ENCODE measurements around the gene NUP43.
"Not testable (repeated sequence)": the region's sequence is repeated elsewhere in the genome, so short reads cannot be mapped to it uniquely, and the experiment has no call there.

The NUP43 gene

GRCh38 chr6:149746147-149746946 lies at the start of gene NUP43:
NUP43 (minus strand) TSS chr6:149746529; CDS start chr6:149746495, 34 bp downstream.
- DNase-seq (ENCODE audit: low spot score) = peak; percentile 90

DNA sequence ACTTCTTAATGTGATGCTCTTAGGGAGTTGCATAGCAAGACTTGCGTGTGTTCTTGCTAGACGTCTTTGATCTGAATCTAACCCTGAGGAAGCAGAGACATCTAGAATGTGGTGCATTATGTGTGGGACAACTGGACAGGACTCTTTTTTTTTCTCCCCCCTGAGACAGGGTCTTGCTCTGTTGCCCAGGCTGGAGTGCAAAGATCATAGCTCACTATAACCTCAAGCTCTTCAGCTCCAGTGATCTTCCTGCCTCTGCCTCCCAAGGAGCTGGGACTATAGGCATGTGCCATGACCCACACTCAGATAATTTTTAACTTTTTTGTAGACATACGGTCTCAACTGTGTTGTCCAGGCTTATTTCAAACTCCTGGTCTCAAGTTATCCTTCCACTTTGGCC lies 37.2 kb upstream of the NUP43 start:
- DNase-seq (ENCODE audit: low spot score) = no peak

DNA sequence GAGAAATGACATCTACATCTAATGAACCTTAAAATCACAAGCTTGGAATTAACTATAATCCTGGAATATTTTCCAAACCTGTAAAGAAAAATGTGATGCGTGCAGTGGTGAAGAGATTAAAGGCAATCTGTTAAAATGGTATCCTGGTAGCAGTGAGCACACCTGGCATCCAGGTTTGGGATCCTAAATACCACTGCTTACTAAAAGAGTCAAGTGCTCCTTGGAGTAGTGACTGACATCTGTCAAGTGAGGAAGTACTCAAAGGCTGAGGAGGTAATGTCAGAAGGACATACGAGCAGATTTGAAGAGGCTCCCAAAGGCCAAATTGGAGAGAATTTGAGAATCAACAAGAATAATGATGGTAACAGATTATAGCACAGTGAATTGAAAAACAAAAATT lies 36.0 kb upstream of the NUP43 start:
- DNase-seq (ENCODE audit: low spot score) = no peak

DNA sequence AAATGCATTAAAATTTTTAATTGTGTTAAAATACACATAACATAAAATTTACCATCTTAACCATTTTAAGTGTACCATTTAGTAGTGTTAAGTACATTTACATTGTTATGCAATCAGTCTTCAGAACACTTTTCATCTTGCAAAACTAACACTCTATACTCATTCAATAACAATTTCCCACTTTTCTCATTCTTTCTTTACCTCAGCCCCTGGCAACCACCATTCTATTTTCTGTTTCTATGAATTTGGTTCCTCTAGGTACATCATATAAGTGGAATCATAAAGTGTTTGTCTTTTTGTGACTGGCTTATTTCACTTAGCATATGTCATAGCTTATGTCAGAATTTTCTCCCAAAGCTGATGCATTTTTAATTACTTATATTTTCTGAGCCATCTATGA lies 35.4 kb upstream of the NUP43 start:
- DNase-seq (ENCODE audit: low spot score) = no peak

- no peak for DNase-seq (ENCODE audit: low spot score)
Observed at GRCh38 chr6:149779644-149779963, 33.3 kb upstream of the NUP43 start.

GRCh38 chr6:149777624-149778023 lies 31.3 kb upstream of the NUP43 start:
- DNase-seq (ENCODE audit: low spot score) = no peak

DNA sequence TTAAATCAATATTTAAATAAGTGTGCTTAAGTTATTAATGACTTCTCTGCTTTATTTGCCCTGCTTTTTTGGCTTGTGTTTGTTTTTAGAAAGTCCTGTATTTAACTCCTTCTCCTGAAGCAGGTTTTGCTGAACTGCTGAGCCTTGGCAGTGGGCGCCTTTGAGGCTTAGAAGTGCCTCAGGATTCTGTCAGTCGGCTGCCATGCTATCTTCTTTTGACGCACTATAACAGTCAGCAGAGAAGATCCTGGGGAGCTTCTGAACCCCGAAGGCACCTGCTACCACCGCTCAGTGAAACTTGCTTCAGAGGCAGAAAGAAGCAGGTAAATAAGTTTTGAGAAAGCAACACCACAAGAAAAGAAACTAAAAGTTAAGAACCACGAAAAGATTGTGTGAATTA lies 25.6 kb upstream of the NUP43 start:
- DNase-seq (ENCODE audit: low spot score) = no peak

GRCh38 chr6:149771185-149771584 lies 24.9 kb upstream of the NUP43 start:
- no peak for DNase-seq (ENCODE audit: low spot score)

- no peak for DNase-seq (ENCODE audit: low spot score)
Observed at GRCh38 chr6:149769676-149770075, 23.3 kb upstream of the NUP43 start.

DNA sequence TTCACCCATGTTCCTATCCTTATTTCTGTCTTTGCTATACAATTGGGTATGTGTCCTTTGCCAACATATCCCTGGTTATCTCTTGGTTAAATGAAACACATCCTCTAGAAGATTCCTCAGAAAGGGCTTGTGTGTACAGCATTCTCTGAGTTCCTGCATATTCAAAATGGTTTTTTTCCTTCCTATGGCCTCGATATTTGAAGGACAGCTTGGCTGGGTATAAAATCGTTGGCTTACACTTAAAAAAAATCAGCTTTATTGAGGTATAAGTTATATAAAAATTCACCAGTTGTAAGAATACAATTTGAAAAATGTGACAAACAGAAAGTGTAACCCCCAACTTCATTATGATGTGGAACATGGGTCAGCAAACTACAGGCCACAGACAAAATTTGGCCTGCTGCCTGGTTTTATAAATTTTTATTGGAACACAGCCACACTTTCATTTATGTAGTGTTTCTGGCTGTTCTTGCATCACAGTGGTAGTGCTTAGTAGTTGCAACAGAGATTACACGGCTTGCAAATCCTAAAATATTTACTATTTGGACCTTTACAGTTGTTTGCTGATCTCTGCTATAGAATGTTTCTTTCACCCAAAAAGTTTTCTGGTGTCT lies 19.9 kb upstream of the NUP43 start:
- DNase-seq (ENCODE audit: low spot score) = peak; percentile 34

DNA sequence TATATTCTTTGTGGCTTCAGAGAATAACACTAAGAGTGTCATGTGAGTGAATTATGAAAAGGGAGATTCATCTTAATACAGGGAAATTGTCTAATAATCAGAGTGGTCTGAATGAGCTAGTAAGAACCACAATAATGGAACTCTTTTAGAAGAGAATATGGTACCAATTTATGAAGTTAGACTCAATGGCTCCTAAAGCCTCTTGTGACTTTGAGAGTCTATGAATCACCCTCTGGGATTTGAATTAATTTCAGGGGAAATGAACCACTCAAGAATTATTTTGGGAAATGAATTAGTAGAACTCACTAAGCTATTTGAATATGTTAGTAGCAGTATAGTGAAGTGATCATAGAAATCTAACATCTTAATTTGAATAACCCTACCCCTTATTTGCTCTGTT lies 17.5 kb upstream of the NUP43 start:
- no peak for DNase-seq (ENCODE audit: low spot score)

DNA sequence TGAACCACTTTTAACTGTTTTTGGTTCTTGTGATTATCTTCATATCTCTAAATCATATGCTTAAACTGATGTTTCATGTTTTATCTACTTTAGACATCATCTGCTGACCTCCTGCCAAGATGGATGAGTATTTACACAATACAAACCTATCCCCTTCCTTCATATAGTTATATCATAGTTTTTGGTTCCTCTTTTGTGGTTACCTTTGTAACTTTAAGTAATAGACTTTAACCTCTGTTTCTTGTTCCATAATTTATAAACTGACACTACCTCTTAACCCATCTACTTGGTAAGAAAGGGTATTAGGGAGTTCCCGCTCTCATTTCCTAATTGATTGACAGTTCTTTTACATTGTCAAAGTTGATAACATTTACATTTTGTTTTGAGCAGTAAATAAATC lies 15.1 kb upstream of the NUP43 start:
- no peak for DNase-seq (ENCODE audit: low spot score)

- DNase-seq (ENCODE audit: low spot score) = no peak
Observed at GRCh38 chr6:149756261-149756636, 9.9 kb upstream of the NUP43 start.

DNA sequence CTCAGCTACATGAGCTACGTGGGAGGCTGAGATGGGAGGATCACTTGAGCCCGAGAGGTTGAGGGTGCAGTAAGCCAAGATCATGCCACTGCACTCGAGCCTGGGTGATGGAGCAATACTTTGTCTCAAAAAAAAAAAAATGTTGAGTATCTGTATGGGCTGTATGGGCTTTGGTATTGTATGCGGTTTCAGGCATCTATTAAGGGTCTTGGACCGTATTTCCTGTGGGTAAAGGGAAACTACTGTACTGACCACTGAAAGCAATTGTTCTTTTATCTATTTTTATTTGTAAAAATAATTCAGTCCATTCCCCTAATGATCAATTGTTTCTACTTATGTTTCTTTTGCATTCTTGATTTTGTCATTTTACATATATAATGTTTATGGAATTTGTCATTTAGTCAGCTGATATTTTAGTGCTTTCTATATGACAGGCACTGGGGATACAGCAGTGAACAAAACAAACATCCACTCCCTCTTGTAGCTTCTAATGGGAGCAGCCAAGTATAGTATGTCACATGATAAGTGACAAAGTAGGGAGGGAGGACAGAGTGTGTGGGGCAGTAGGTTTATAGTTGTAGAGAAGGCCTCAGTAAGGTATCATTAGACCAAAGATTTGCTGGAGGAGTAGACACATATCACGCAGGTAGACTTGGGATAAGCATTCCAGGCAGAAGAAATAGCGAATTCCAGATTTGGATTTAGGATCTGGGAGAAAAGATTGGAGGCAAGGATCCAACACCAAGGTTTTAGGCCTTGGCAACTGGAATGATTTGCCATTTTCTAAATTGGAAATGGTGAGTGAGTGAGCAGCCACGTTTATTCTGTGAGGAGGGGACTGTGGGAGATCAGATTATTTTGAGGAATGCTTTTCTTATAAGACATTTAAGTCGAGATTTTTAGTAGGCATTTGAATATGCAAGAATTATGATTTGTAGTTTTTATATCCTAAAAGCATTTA lies 9.3 kb upstream of the NUP43 start:
- DNase-seq (ENCODE audit: low spot score) = no peak

- no peak for DNase-seq (ENCODE audit: low spot score)
Observed at GRCh38 chr6:149754548-149754947, 8.2 kb upstream of the NUP43 start.

- DNase-seq (ENCODE audit: low spot score) = not testable (repeated sequence)
Observed at GRCh38 chr6:149753374-149753637, 7.0 kb upstream of the NUP43 start.

DNA sequence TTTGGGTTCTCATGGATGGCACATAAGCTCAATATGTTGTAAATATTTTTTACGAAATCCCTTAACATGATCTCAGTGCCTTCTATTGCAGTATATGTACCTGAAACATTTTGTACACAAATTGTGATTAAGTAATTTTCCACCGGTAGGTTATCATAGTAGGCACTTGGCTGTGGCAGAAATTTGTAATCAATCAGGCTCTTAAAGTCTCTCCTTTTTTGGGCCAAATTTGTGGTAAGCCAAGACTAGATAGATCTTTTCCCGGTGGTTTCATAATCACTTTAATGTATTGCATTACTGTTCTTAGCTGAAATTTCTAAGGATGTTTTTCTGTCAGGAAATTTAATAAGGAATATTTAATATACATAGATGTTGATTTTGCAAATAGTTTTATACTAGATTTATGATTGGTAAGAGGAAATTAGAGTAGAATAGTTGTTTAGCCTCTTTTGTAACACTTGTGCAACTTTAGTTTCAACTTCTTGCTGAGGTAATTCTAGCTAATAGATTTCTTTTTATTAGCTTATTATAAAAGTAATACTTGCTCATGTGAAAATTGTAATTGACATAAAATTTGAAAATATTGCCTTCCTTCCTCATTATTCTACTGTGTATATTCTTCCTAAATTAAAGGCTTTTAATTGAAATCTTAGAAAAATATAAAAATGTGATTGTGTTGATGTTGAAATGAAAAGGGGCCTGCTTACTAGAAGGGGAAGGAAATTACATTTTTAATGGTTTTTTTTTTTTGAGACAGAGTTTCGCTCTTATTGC lies 6.5 kb upstream of the NUP43 start:
- no peak for DNase-seq (ENCODE audit: low spot score)

DNA sequence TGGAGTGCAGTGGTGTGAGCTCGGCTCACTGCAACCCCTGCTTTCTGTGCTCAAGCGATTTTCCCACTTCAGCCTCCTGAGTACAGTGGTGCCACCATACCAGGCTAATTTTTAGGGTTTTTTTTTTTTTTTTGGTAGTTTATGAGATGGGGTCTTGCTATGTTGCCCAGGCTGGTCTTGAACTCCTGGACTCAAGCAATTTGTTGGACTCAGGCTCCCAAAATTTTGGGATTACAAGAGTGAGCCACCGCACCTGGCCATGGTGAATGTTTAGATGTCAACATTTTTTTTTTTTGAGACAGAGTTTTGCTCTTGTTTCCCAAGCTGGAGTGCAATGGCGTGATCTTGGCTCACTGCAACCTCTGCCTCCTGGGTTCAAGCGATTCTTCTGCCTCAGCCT lies 5.6 kb upstream of the NUP43 start:
- DNase-seq (ENCODE audit: low spot score) = not testable (repeated sequence)

GRCh38 chr6:149751239-149751638 lies 4.9 kb upstream of the NUP43 start:
- DNase-seq (ENCODE audit: low spot score) = no peak

- DNase-seq (ENCODE audit: low spot score) = peak; percentile 65
Observed at GRCh38 chr6:149750136-149750609, 3.8 kb upstream of the NUP43 start.

DNA sequence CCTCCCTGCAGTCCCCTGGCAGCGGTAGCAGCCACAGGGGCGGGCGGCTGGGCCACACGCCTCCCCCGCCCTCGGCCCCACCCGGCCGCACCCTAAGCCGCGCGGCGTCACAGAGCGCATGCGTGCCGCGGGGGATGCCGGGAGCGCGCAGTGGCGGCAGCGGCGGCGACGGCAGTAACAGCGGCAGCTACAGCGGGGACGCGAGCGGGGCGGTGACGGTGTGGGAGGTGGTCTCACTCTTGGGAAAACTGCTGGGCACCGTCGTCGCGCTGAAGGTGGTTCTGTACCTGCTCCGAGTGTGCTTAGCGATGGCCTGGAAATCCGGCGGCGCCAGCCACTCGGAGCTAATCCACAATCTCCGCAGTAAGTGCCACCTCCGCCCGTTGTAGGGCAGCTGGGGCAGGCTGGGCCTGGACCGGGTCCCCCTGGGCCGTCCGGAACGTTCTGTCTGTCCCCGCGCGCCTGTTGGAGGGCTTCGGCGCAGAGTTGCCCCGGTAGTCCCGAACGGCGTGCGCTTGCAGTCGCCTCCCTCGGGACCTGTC lies 3.3 kb upstream of the NUP43 start, which contains the start of gene PCMT1:
TSS of gene PCMT1 (plus strand) at position 148 of the 542 bp plus-strand sequence. CDS start at position 309, 161 bp downstream.
- DNase-seq (ENCODE audit: low spot score) = peak; percentile 95
